GM23338 (cell line): ENCODE results near the gene TSKS. TPM values are rescaled to one million over a fixed set of nuclear protein-coding genes. Genes with fewer than 3 reads are reported as not detected.

ENCODE experiments used
- ATAC-seq: fragments of 200-7000 bp; cut with Tn5 transposase; 3 replicates; pipeline ENCODE4 v1.9.1; 2020
- DNase-seq: peaks from one replicate; pipeline ENCODE4 v3.0.0-alpha.2; 2015; ENCODE audit warnings: low spot score
- H2AFZ ChIP-seq: fragments of 200-600 bp; sonication (generic); 2 replicates; pipeline ENCODE4 v1.8.0; 2016; ENCODE audit warnings: antibody characterized with exemption, mild to moderate bottlenecking, moderate library complexity
- H3F3A ChIP-seq: fragments of 200-600 bp; sonication (generic); replicated peaks from 2 replicates; pipeline ENCODE4 v1.8.0; 2017; ENCODE audit warnings: antibody characterized with exemption, mixed run types, low read depth
- H3K27ac ChIP-seq: fragments of 200-600 bp; sonication (generic); 2 replicates; pipeline ENCODE4 v1.6.1; 2016; ENCODE audit warnings: low read depth
- H3K27me3 ChIP-seq: fragments of 200-600 bp; sonication (generic); 2 replicates; pipeline ENCODE4 v1.8.0; 2016; ENCODE audit warnings: mild to moderate bottlenecking, mixed run types, moderate library complexity; ENCODE audit not compliant: insufficient read depth
- H3K36me3 ChIP-seq: fragments of 200-600 bp; sonication (generic); 2 replicates; pipeline ENCODE4 v1.8.0; 2016; ENCODE audit warnings: mild to moderate bottlenecking; ENCODE audit not compliant: insufficient read depth
- H3K4me1 ChIP-seq: fragments of 200-600 bp; sonication (generic); 2 replicates; pipeline ENCODE4 v1.8.0; 2016; ENCODE audit warnings: mild to moderate bottlenecking, moderate library complexity; ENCODE audit not compliant: insufficient read depth
- H3K4me2 ChIP-seq: fragments of 200-600 bp; sonication (generic); 2 replicates; pipeline ENCODE4 v1.7.1; 2017; ENCODE audit warnings: mixed run types
- H3K4me3 ChIP-seq: fragments of 200-600 bp; sonication (generic); 2 replicates; pipeline ENCODE4 v1.6.1; 2016; ENCODE audit warnings: mixed run types
- H3K79me2 ChIP-seq: fragments of 200-600 bp; sonication (generic); replicated peaks from 2 replicates; pipeline ENCODE4 v1.8.0; 2017; ENCODE audit warnings: mild to moderate bottlenecking; ENCODE audit not compliant: insufficient read depth
- H3K9me2 ChIP-seq: fragments of 200-600 bp; sonication (generic); 2 replicates; pipeline ENCODE4 v1.8.0; 2017; ENCODE audit not compliant: insufficient read depth
- H4K20me1 ChIP-seq: fragments of 200-600 bp; sonication (generic); replicated peaks from 2 replicates; pipeline ENCODE4 v1.8.0; 2017; ENCODE audit warnings: mild to moderate bottlenecking; ENCODE audit not compliant: insufficient read depth
- H3K27ac Mint-ChIP-seq: 2 replicates; pipeline ENCODE4 v1.8.0; 2020; ENCODE audit warnings: inconsistent platforms, mild to moderate bottlenecking, moderate library complexity, mixed read lengths
- H3K27me3 Mint-ChIP-seq: 3 replicates; pipeline ENCODE4 v1.8.0; 2022; ENCODE audit warnings: low read depth, mild to moderate bottlenecking, moderate library complexity, mixed read lengths, inconsistent platforms; ENCODE audit not compliant: insufficient read depth, poor library complexity
- H3K36me3 Mint-ChIP-seq: 3 replicates; pipeline ENCODE4 v1.8.0; 2021; ENCODE audit warnings: low read depth, mild to moderate bottlenecking, inconsistent platforms, moderate library complexity, mixed read lengths
- H3K4me1 Mint-ChIP-seq: 3 replicates; pipeline ENCODE4 v1.8.0; 2020; ENCODE audit warnings: mild to moderate bottlenecking, inconsistent platforms, mixed read lengths
- H3K4me3 Mint-ChIP-seq: 3 replicates; pipeline ENCODE4 v1.8.0; 2021; ENCODE audit warnings: moderate library complexity, mild to moderate bottlenecking, inconsistent platforms, mixed read lengths
- H3K9me3 Mint-ChIP-seq: 3 replicates; pipeline ENCODE4 v1.8.0; 2020; ENCODE audit warnings: moderate library complexity, mild to moderate bottlenecking, inconsistent platforms, mixed read lengths
- CREB1 ChIP-seq: fragments of 250-450 bp; sonication (Bioruptor Pico); IDR thresholded peaks from 2 replicates; pipeline ENCODE4 v1.5.0; 2020; ENCODE audit warnings: low read depth, mild to moderate bottlenecking, moderate library complexity
- EZH2 ChIP-seq: fragments of 200-600 bp; sonication (generic); IDR thresholded peaks from one replicate; pipeline ENCODE4 v1.8.0; 2017; ENCODE audit warnings: antibody characterized with exemption, mild to moderate bottlenecking, low read depth; ENCODE audit not compliant: unreplicated experiment
- EZH2phosphoT487 ChIP-seq: fragments of 200-600 bp; sonication (generic); IDR thresholded peaks from one replicate; pipeline ENCODE4 v1.8.1; 2018; ENCODE audit warnings: antibody characterized with exemption; ENCODE audit not compliant: unreplicated experiment
- JUNB ChIP-seq: IDR thresholded peaks from one replicate; pipeline ENCODE4 v1.6.1; 2016; ENCODE audit warnings: antibody characterized with exemption; ENCODE audit not compliant: unreplicated experiment
- STAT1 ChIP-seq: IDR thresholded peaks from one replicate; pipeline ENCODE4 v1.6.1; 2016; ENCODE audit warnings: antibody characterized with exemption; ENCODE audit not compliant: unreplicated experiment
- ZNF114 ChIP-seq: fragments of 250-450 bp; sonication (Bioruptor Pico); IDR thresholded peaks from 2 replicates; pipeline ENCODE4 v1.5.0; 2020; ENCODE audit warnings: mild to moderate bottlenecking, moderate library complexity
- ZNF331 ChIP-seq: fragments of 250-450 bp; sonication (Bioruptor Pico); IDR thresholded peaks from 2 replicates; pipeline ENCODE4 v1.5.0; 2020; ENCODE audit warnings: low read depth, mild to moderate bottlenecking, moderate library complexity
- ZNF462 ChIP-seq: fragments of 250-450 bp; sonication (Bioruptor Pico); IDR thresholded peaks from 2 replicates; pipeline ENCODE4 v1.5.0; 2020; ENCODE audit warnings: mild to moderate bottlenecking, moderate library complexity
- polyA plus RNA-seq: library from polyadenylated mRNA; unstranded; fragments of >200 nt; fragmentation: Nextera tagmentation; extraction: Ambion mirVana; gene quantifications from 2 replicates; pipeline ENCODE4 v1.2.1, GENCODE V29; 2016
- total RNA-seq: library from RNA; depleted of rRNA; stranded (reverse); fragments of >200 nt; shearing (Covaris generic); gene quantifications from 2 replicates; pipeline ENCODE4 v1.2.3, GENCODE V29; 2014

TSKS gene
- total and polyA plus RNA-seq, 2 experiments from 2014 or later = 0.99 TPM; not detected in 1

- no peak overlapping the region for H3K4me3 ChIP-seq
- peaks cover 6% of the 10 kb centered on the region for H3K27me3 Mint-ChIP-seq
- no peaks in the 10 kb centered on the region; the same call in none of the 2 replicates for H4K20me1 ChIP-seq
- H2AFZ ChIP-seq = no peak overlapping the region
- TF ChIP-seq JUNB = no peak
- no peak for TF ChIP-seq EZH2
- TF ChIP-seq ZNF114 = no peak
- no peak for TF ChIP-seq ZNF462 (CRISPR knock-in tag)
- no peak for TF ChIP-seq STAT1
- no peak for TF ChIP-seq ZNF331 (CRISPR knock-in tag)
- no peak for TF ChIP-seq CREB1 (CRISPR knock-in tag)
- no peak for TF ChIP-seq EZH2phosphoT487
- H3F3A ChIP-seq = 0 out of 2 replicates have a peak, but pooled peaks cover 3% of the 10 kb centered on the region
- H3K79me2 ChIP-seq = no peaks in the 10 kb centered on the region
- H3K4me2 ChIP-seq = no peak overlapping the region
- H3K36me3 ChIP-seq = no peaks in the 10 kb centered on the region; the same call in 1 of the 2 replicates
- H3K9me2 ChIP-seq = no peaks in the 10 kb centered on the region
- H3K9me3 Mint-ChIP-seq = no peaks in the 10 kb centered on the region
- H3K27ac Mint-ChIP-seq = no peak overlapping the region
- ATAC-seq = no peak
- H3K36me3 Mint-ChIP-seq = peaks cover 53% of the 10 kb centered on the region
- H3K27ac ChIP-seq = no peak overlapping the region
- no peak overlapping the region for H3K4me3 Mint-ChIP-seq
- no peak for DNase-seq
- no peaks in the 10 kb centered on the region for H3K27me3 ChIP-seq
- H3K4me1 Mint-ChIP-seq = no peaks in the 10 kb centered on the region
- H3K4me1 ChIP-seq = no peaks in the 10 kb centered on the region
Observed at GRCh38 chr19:49795615-49796014, 32.5 kb upstream of the TSKS start.
